SU-DHL-6 (cell line): Measurements from ENCODE around the gene VEGFB.

Experiments
- H2AFZ ChIP-seq: fragments of 200-600 bp; sonication (generic); 2 replicates; pipeline ENCODE4 v1.6.1; 2014; ENCODE audit warnings: low read depth, mild to moderate bottlenecking, moderate library complexity, mixed read lengths, antibody characterized with exemption, low read length; ENCODE audit not compliant: severe bottlenecking
- H3F3A ChIP-seq: fragments of 200-600 bp; shearing (Covaris generic); 2 replicates; pipeline ENCODE4 v1.6.0; 2016; ENCODE audit warnings: antibody characterized with exemption, mild to moderate bottlenecking; ENCODE audit not compliant: insufficient read depth
- H3K27ac ChIP-seq: fragments of 200-600 bp; sonication (generic); 2 replicates; pipeline ENCODE4 v1.5.1; 2016; ENCODE audit warnings: low read depth, mild to moderate bottlenecking, low read length, moderate library complexity, mixed read lengths
- H3K27me3 ChIP-seq: fragments of 200-600 bp; sonication (generic), shearing (Covaris generic); 2 replicates; pipeline ENCODE4 v1.6.0; 2014; ENCODE audit warnings: mild to moderate bottlenecking, low read length
- H3K36me3 ChIP-seq: fragments of 200-600 bp; sonication (generic); 2 replicates; pipeline ENCODE4 v1.6.1; 2014; ENCODE audit warnings: mild to moderate bottlenecking, low read length, mixed read lengths
- H3K4me2 ChIP-seq: fragments of 300-600, 200-600 bp; shearing (Covaris generic), sonication (generic); 2 replicates; pipeline ENCODE4 v1.6.0; 2014; ENCODE audit warnings: low read length, low read depth, mild to moderate bottlenecking; ENCODE audit not compliant: poor library complexity, severe bottlenecking
- H3K4me3 ChIP-seq: fragments of 200-600 bp; sonication (generic); 2 replicates; pipeline ENCODE4 v1.5.1; 2014; ENCODE audit warnings: antibody characterized with exemption, low read length, mild to moderate bottlenecking, mixed read lengths; ENCODE audit not compliant: insufficient read depth, poor library complexity, severe bottlenecking
- H3K79me2 ChIP-seq: fragments of 200-600 bp; sonication (generic); 2 replicates; pipeline ENCODE4 v1.6.1; 2014; ENCODE audit warnings: mild to moderate bottlenecking, low read length, moderate library complexity; ENCODE audit not compliant: insufficient read depth
- H3K9ac ChIP-seq: fragments of 200-600 bp; sonication (generic); 2 replicates; pipeline ENCODE4 v1.7.0; 2014; ENCODE audit warnings: mild to moderate bottlenecking, low read length
- H3K9me2 ChIP-seq: fragments of 200-600 bp; sonication (generic); replicated peaks from 2 replicates; pipeline ENCODE4 v1.6.1; 2014; ENCODE audit warnings: low read length; ENCODE audit not compliant: insufficient read depth
- H3K9me3 ChIP-seq: fragments of 200-600 bp; sonication (generic); 2 replicates; pipeline ENCODE4 v1.6.1; 2014; ENCODE audit warnings: low read length, mixed read lengths; ENCODE audit not compliant: insufficient read depth
- H4K20me1 ChIP-seq: fragments of 200-600 bp; sonication (generic); 2 replicates; pipeline ENCODE4 v1.6.1; 2014; ENCODE audit warnings: low read depth, mild to moderate bottlenecking, antibody characterized with exemption, low read length, moderate library complexity, mixed read lengths
- EZH2phosphoT487 ChIP-seq: fragments of 200-600 bp; sonication (generic), shearing (Covaris generic); conservative IDR thresholded peaks from 2 replicates; pipeline ENCODE4 v1.6.1; 2018; ENCODE audit warnings: mild to moderate bottlenecking, antibody characterized with exemption, low read length, moderate library complexity, mixed read lengths
- TF ChIP-seq, protein P1 (sequence below): fragments of 200-600 bp; sonication (generic); IDR thresholded peaks from one replicate; pipeline ENCODE4 v1.5.1; 2017; ENCODE audit warnings: antibody characterized with exemption, mild to moderate bottlenecking, low read length, moderate library complexity; ENCODE audit not compliant: insufficient read depth, poor library complexity, severe bottlenecking

Gene VEGFB

GRCh38 chr11:64246871-64247728 is 12.7 kb downstream of the VEGFB start, which contains the start of gene PPP1R14B:
PPP1R14B (minus strand) TSS chr11:64246943; CDS start chr11:64246673, 270 bp downstream.
- Histone ChIP-seq H3K27ac (peak within 1 kb of the TSS; percentile 90), H3K4me3 (peak within 1 kb of the TSS; percentile 97), H3K36me3 (no peaks in the 10 kb centered on the region), H4K20me1 (no peaks in the 10 kb centered on the region), H3K9ac (peak within 1 kb of the TSS; percentile 89), H3K27me3 (no peaks in the 10 kb centered on the region), H3K9me2 (no peaks in the 10 kb centered on the region), H3K9me3 (no peaks in the 10 kb centered on the region), H2AFZ (peak within 1 kb of the TSS; percentile 88), H3F3A (peaks cover 41% of the 10 kb centered on the region), H3K4me2 (peak within 1 kb of the TSS; percentile 82), H3K79me2 (peaks cover 22% of the 10 kb centered on the region)
- TF ChIP-seq, protein P1, sequence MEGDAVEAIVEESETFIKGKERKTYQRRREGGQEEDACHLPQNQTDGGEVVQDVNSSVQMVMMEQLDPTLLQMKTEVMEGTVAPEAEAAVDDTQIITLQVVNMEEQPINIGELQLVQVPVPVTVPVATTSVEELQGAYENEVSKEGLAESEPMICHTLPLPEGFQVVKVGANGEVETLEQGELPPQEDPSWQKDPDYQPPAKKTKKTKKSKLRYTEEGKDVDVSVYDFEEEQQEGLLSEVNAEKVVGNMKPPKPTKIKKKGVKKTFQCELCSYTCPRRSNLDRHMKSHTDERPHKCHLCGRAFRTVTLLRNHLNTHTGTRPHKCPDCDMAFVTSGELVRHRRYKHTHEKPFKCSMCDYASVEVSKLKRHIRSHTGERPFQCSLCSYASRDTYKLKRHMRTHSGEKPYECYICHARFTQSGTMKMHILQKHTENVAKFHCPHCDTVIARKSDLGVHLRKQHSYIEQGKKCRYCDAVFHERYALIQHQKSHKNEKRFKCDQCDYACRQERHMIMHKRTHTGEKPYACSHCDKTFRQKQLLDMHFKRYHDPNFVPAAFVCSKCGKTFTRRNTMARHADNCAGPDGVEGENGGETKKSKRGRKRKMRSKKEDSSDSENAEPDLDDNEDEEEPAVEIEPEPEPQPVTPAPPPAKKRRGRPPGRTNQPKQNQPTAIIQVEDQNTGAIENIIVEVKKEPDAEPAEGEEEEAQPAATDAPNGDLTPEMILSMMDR: no peak
- no peak for TF ChIP-seq EZH2phosphoT487

- Histone ChIP-seq H3F3A (peaks cover 40% of the 10 kb centered on the region), H3K27ac (no peak overlapping the region), H3K79me2 (peaks cover 24% of the 10 kb centered on the region), H2AFZ (peak overlapping the region; percentile 88), H3K36me3 (no peaks in the 10 kb centered on the region), H3K4me2 (peak overlapping the region; percentile 71), H3K9me3 (no peaks in the 10 kb centered on the region), H3K9ac (peak overlapping the region; percentile 59; the same call in 1 of the 2 replicates), H3K9me2 (no peaks in the 10 kb centered on the region), H3K4me3 (peak overlapping the region; percentile 51), H3K27me3 (no peaks in the 10 kb centered on the region), H4K20me1 (no peaks in the 10 kb centered on the region)
- TF ChIP-seq, protein P1: no peak
- TF ChIP-seq EZH2phosphoT487: no peak
Observed at GRCh38 chr11:64247729-64248531, 13.5 kb downstream of the VEGFB start.

GRCh38 chr11:64248578-64248977 is 14.2 kb downstream of the VEGFB start:
- Histone ChIP-seq H4K20me1 (no peaks in the 10 kb centered on the region), H3K79me2 (peaks cover 24% of the 10 kb centered on the region), H3K27me3 (no peaks in the 10 kb centered on the region), H3K36me3 (no peaks in the 10 kb centered on the region), H3K27ac (no peak overlapping the region), H3K4me3 (no peak overlapping the region), H3K9me3 (no peaks in the 10 kb centered on the region), H3K9me2 (no peaks in the 10 kb centered on the region), H3K9ac (no peak overlapping the region), H3F3A (peaks cover 36% of the 10 kb centered on the region), H2AFZ (no peak overlapping the region), H3K4me2 (no peak overlapping the region)
- no peak for TF ChIP-seq EZH2phosphoT487
- TF ChIP-seq, protein P1: no peak
